SU-DHL-6 (cell line): ENCODE results near the gene ACTG1.

Source experiments
- H2AFZ ChIP-seq: fragments of 200-600 bp; sonication (generic); 2 replicates; pipeline ENCODE4 v1.6.1; 2014; ENCODE audit warnings: low read depth, mild to moderate bottlenecking, moderate library complexity, mixed read lengths, antibody characterized with exemption, low read length; ENCODE audit not compliant: severe bottlenecking
- H3F3A ChIP-seq: fragments of 200-600 bp; shearing (Covaris generic); 2 replicates; pipeline ENCODE4 v1.6.0; 2016; ENCODE audit warnings: antibody characterized with exemption, mild to moderate bottlenecking; ENCODE audit not compliant: insufficient read depth
- H3K27ac ChIP-seq: fragments of 200-600 bp; sonication (generic); 2 replicates; pipeline ENCODE4 v1.5.1; 2016; ENCODE audit warnings: low read depth, mild to moderate bottlenecking, low read length, moderate library complexity, mixed read lengths
- H3K27me3 ChIP-seq: fragments of 200-600 bp; sonication (generic), shearing (Covaris generic); 2 replicates; pipeline ENCODE4 v1.6.0; 2014; ENCODE audit warnings: mild to moderate bottlenecking, low read length
- H3K36me3 ChIP-seq: fragments of 200-600 bp; sonication (generic); 2 replicates; pipeline ENCODE4 v1.6.1; 2014; ENCODE audit warnings: mild to moderate bottlenecking, low read length, mixed read lengths
- H3K4me2 ChIP-seq: fragments of 300-600, 200-600 bp; shearing (Covaris generic), sonication (generic); 2 replicates; pipeline ENCODE4 v1.6.0; 2014; ENCODE audit warnings: low read length, low read depth, mild to moderate bottlenecking; ENCODE audit not compliant: poor library complexity, severe bottlenecking
- H3K4me3 ChIP-seq: fragments of 200-600 bp; sonication (generic); 2 replicates; pipeline ENCODE4 v1.5.1; 2014; ENCODE audit warnings: antibody characterized with exemption, low read length, mild to moderate bottlenecking, mixed read lengths; ENCODE audit not compliant: insufficient read depth, poor library complexity, severe bottlenecking
- H3K79me2 ChIP-seq: fragments of 200-600 bp; sonication (generic); 2 replicates; pipeline ENCODE4 v1.6.1; 2014; ENCODE audit warnings: mild to moderate bottlenecking, low read length, moderate library complexity; ENCODE audit not compliant: insufficient read depth
- H3K9ac ChIP-seq: fragments of 200-600 bp; sonication (generic); 2 replicates; pipeline ENCODE4 v1.7.0; 2014; ENCODE audit warnings: mild to moderate bottlenecking, low read length
- H3K9me2 ChIP-seq: fragments of 200-600 bp; sonication (generic); replicated peaks from 2 replicates; pipeline ENCODE4 v1.6.1; 2014; ENCODE audit warnings: low read length; ENCODE audit not compliant: insufficient read depth
- H3K9me3 ChIP-seq: fragments of 200-600 bp; sonication (generic); 2 replicates; pipeline ENCODE4 v1.6.1; 2014; ENCODE audit warnings: low read length, mixed read lengths; ENCODE audit not compliant: insufficient read depth
- H4K20me1 ChIP-seq: fragments of 200-600 bp; sonication (generic); 2 replicates; pipeline ENCODE4 v1.6.1; 2014; ENCODE audit warnings: low read depth, mild to moderate bottlenecking, antibody characterized with exemption, low read length, moderate library complexity, mixed read lengths
- EZH2phosphoT487 ChIP-seq: fragments of 200-600 bp; sonication (generic), shearing (Covaris generic); conservative IDR thresholded peaks from 2 replicates; pipeline ENCODE4 v1.6.1; 2018; ENCODE audit warnings: mild to moderate bottlenecking, antibody characterized with exemption, low read length, moderate library complexity, mixed read lengths
- TF ChIP-seq, protein P1 (sequence below): fragments of 200-600 bp; sonication (generic); IDR thresholded peaks from one replicate; pipeline ENCODE4 v1.5.1; 2017; ENCODE audit warnings: antibody characterized with exemption, mild to moderate bottlenecking, low read length, moderate library complexity; ENCODE audit not compliant: insufficient read depth, poor library complexity, severe bottlenecking

The ACTG1 gene

DNA sequence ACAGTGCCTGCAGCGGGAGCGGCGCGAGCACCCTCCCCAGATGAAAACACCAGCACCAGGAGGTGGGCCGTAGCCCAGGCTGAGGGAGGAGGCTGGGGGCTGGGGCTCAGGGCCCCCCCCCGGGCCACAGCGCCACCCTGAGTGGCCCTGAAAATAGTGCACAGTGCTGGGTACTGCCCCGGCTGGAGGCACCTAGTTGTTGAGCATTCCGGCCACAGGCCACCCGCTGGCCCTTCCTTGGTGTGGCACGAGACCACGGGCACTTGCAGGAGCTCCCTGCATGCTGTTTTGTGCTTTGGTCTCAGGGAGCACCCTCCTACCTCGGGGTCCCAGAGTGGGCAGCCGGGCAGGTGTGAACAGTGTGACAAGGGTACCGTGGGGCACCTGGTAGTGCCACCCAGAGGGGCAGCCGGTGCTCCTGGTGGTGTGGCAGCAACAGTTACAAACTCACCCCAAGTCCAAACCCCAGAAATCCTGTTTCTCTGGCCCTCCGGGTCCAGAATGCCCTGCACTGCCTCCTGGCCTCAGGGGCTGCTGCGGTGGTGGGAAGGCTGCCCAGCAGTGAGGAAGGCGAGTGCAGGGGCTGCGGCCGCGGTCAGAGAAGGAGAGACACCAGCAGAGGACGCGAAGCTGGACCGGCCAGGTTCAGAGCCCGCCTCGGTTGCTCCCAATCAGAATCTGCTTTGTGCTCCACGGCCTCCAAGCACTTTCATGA, 27.5 kb upstream of the ACTG1 start:
- Histone ChIP-seq H2AFZ (no peak overlapping the region), H3K36me3 (no peaks in the 10 kb centered on the region), H4K20me1 (no peaks in the 10 kb centered on the region; the same call in 1 of the 2 replicates), H3K4me3 (no peak overlapping the region), H3F3A (no peaks in the 10 kb centered on the region), H3K9me2 (no peaks in the 10 kb centered on the region), H3K4me2 (no peak overlapping the region), H3K9ac (no peak overlapping the region), H3K27ac (no peak overlapping the region), H3K9me3 (no peaks in the 10 kb centered on the region), H3K27me3 (no peaks in the 10 kb centered on the region), H3K79me2 (no peaks in the 10 kb centered on the region)
- TF ChIP-seq, protein P1, sequence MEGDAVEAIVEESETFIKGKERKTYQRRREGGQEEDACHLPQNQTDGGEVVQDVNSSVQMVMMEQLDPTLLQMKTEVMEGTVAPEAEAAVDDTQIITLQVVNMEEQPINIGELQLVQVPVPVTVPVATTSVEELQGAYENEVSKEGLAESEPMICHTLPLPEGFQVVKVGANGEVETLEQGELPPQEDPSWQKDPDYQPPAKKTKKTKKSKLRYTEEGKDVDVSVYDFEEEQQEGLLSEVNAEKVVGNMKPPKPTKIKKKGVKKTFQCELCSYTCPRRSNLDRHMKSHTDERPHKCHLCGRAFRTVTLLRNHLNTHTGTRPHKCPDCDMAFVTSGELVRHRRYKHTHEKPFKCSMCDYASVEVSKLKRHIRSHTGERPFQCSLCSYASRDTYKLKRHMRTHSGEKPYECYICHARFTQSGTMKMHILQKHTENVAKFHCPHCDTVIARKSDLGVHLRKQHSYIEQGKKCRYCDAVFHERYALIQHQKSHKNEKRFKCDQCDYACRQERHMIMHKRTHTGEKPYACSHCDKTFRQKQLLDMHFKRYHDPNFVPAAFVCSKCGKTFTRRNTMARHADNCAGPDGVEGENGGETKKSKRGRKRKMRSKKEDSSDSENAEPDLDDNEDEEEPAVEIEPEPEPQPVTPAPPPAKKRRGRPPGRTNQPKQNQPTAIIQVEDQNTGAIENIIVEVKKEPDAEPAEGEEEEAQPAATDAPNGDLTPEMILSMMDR: no peak
- TF ChIP-seq EZH2phosphoT487: no peak

DNA sequence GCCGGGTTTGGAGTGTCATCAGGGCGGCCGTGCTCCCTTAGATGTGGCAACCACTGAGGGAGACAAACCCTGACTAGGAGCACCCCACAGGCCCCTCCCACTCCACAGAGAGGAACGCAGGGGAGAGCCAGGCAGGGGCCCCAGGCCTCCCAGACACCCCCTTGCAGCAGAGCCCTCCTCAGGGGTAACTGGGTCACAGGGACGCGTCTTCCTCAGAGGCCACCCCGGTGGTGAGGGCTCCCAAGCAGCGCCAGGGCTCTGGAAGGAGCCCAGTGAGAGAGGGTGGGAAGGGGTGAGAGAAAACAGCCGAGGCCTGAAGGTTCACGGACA, 26.9 kb upstream of the ACTG1 start:
- Histone ChIP-seq H3F3A (no peaks in the 10 kb centered on the region), H3K36me3 (no peaks in the 10 kb centered on the region), H4K20me1 (no peaks in the 10 kb centered on the region; the same call in 1 of the 2 replicates), H3K27me3 (no peaks in the 10 kb centered on the region), H3K9me2 (no peaks in the 10 kb centered on the region), H3K4me2 (no peak overlapping the region), H3K27ac (no peak overlapping the region), H3K9me3 (no peaks in the 10 kb centered on the region), H3K9ac (no peak overlapping the region), H3K4me3 (no peak overlapping the region), H2AFZ (no peak overlapping the region), H3K79me2 (no peaks in the 10 kb centered on the region)
- TF ChIP-seq, protein P1: no peak
- TF ChIP-seq EZH2phosphoT487: no peak

GRCh38 chr17:81538651-81539570, 26.3 kb upstream of the ACTG1 start:
- TF ChIP-seq, protein P1: no peak
- no peak for TF ChIP-seq EZH2phosphoT487
- no peaks in the 10 kb centered on the region for H3K9me2 ChIP-seq
- no peak overlapping the region for H3K9ac ChIP-seq
- H4K20me1 ChIP-seq: no peaks in the 10 kb centered on the region; the same call in 1 of the 2 replicates
- no peaks in the 10 kb centered on the region for H3F3A ChIP-seq
- H3K79me2 ChIP-seq: no peaks in the 10 kb centered on the region
- H3K4me3 ChIP-seq: no peak overlapping the region
- H3K36me3 ChIP-seq: no peaks in the 10 kb centered on the region
- no peaks in the 10 kb centered on the region for H3K27me3 ChIP-seq
- H3K27ac ChIP-seq: no peak overlapping the region
- H3K4me2 ChIP-seq: no peak overlapping the region
- H3K9me3 ChIP-seq: no peaks in the 10 kb centered on the region
- no peak overlapping the region for H2AFZ ChIP-seq
